Prostate gland (tissue), 2 donors: Measurements from ENCODE around the gene LAP3.

Experiments
- POLR2A ChIP-seq: fragments of 450-650 bp; IDR thresholded peaks from one replicate; pipeline ENCODE4 v1.6.1; 2016; ENCODE audit warnings: antibody characterized with exemption, mild to moderate bottlenecking
- POLR2AphosphoS5 ChIP-seq: sonication (generic); formaldehyde crosslinking; IDR thresholded peaks from one replicate; pipeline ENCODE4 v1.6.1; 2017; ENCODE audit warnings: antibody characterized with exemption
- TF ChIP-seq, protein P1 (sequence below), 4 experiments: fragments of 200-600 bp in 2 of 4; fragments of 450-650 bp in 2 of 4; sonication (generic) in 2 of 4; IDR thresholded peaks; 1 replicate in 3 of 4; 2 replicates in 1 of 4; pipeline ENCODE4 v1.5.1; 2016 to 2019; ENCODE audit warnings: antibody characterized with exemption in 4 of 4, mild to moderate bottlenecking in 2 of 4, moderate library complexity in 2 of 4

DNA sequence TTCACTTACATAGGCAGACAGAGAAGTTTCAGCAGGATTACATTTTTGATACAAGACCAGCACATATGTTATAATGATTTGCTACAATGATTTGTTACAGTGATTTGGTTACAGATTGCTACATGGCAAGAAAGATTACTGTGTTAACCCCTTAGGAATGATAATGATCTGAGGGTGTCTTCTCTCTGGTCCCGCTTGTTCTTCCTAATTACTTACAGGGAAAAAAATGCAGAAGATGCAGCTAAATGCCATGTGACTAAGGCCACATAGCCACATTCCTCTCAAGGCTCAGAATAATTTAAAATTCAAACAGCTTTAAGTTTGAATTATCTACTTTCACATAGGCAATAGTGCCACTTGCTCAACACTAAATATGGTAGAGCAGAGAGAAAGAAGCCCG is 9.7 kb upstream of the LAP3 start:
- TF ChIP-seq, protein P1, sequence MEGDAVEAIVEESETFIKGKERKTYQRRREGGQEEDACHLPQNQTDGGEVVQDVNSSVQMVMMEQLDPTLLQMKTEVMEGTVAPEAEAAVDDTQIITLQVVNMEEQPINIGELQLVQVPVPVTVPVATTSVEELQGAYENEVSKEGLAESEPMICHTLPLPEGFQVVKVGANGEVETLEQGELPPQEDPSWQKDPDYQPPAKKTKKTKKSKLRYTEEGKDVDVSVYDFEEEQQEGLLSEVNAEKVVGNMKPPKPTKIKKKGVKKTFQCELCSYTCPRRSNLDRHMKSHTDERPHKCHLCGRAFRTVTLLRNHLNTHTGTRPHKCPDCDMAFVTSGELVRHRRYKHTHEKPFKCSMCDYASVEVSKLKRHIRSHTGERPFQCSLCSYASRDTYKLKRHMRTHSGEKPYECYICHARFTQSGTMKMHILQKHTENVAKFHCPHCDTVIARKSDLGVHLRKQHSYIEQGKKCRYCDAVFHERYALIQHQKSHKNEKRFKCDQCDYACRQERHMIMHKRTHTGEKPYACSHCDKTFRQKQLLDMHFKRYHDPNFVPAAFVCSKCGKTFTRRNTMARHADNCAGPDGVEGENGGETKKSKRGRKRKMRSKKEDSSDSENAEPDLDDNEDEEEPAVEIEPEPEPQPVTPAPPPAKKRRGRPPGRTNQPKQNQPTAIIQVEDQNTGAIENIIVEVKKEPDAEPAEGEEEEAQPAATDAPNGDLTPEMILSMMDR (IDR thresholded peaks at IDR 0.05) = no peak
- TF ChIP-seq POLR2A (no peak), POLR2AphosphoS5 (no peak)
